ENCODE measurements around the gene NELL1.

The NELL1 gene

DNA sequence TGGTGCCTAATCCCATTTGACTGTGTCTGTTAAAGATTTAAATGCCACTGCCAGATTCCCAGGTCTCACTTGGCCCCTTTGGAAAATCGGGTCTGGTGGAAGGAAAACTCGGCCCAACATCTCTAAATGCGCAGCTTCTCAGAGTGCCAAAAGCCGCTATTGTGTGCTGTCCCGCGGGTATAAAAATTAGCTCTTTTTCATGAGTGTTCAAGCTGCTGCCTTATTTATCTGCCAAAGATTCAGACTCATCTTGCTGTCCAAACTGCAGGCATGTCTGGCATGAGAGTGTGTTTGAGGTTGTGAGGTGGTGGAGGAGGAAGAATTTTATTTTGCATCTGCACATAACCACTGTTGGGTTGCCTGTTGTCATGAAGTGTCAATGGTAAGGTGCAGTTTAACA is 91.4 kb downstream of the NELL1 start:
- H3K9me2 ChIP-seq (replicated peaks; ENCODE audit: control insufficient read depth, low read length), result no peaks in the 10 kb centered on the region
- no peaks in the 10 kb centered on the region for H3K27me3 ChIP-seq (ENCODE audit: control insufficient read depth, low read length)
- H3K36me3 ChIP-seq (ENCODE audit: control insufficient read depth, low read length), result no peaks in the 10 kb centered on the region
- no peaks in the 10 kb centered on the region for H3K9me3 ChIP-seq (ENCODE audit: control insufficient read depth, insufficient read depth, low read length)
- H3K4me1 ChIP-seq (ENCODE audit: control insufficient read depth, low read length), result no peaks in the 10 kb centered on the region
- H3K27ac ChIP-seq (ENCODE audit: low read depth, low read length), result no peak overlapping the region
- no peaks in the 10 kb centered on the region for H3F3A ChIP-seq (ENCODE audit: control insufficient read depth, insufficient read depth)
- H3K4me3 ChIP-seq (ENCODE audit: low read length), result no peak overlapping the region
- TF ChIP-seq CTCF (IDR thresholded peaks at IDR 0.05; ENCODE audit: low read depth, low read length, poor library complexity, severe bottlenecking) (no peak), EZH2phosphoT487 (IDR thresholded peaks at IDR 0.05; ENCODE audit: borderline replicate concordance, low read length) (no peak)
- H3K79me2 ChIP-seq (ENCODE audit: control insufficient read depth, low read length), result no peaks in the 10 kb centered on the region
- no peak overlapping the region for H3K4me2 ChIP-seq (ENCODE audit: low read length)
- no peaks in the 10 kb centered on the region for H4K20me1 ChIP-seq (ENCODE audit: control insufficient read depth, insufficient read depth, low read depth, low read length)

DNA sequence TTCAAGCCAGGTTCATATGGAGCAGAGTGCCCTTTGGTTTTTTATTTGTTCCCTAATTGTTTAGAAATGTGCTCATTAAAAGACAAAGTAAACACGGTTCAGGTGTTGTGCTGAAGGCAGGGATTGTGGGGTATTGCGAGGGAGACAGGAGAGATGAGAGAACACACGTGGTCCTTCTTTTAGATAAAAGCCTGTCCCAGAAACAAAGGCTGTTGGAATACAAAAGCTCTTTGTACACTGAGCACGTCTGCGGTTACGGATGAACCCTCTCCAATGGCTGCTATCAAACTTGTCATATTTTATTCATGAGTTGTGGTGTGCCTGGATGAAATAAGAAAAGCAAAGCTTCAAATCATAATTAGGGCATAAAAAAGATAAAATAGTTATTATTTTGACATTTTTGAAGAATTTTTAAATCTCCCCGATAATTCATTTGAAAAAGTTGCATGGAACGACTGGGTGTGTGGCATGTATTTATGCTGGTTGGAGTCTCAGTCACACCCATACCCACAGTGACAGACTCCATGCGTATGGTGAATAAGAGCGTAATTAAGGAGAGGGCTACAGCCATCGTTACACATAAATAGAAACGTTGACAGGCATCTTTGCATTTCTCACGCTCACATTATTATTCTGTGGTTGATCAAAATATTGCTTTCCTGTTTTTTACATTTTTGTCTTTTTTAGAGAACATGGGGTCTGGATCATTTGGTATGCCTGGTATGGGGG is 92.9 kb downstream of the NELL1 start:
- H3K4me2 ChIP-seq (ENCODE audit: low read length), result no peak overlapping the region
- TF ChIP-seq CTCF (IDR thresholded peaks at IDR 0.05; ENCODE audit: low read depth, low read length, poor library complexity, severe bottlenecking), result no peak
- TF ChIP-seq EZH2phosphoT487 (IDR thresholded peaks at IDR 0.05; ENCODE audit: borderline replicate concordance, low read length), result no peak
- H3K9me3 ChIP-seq (ENCODE audit: control insufficient read depth, insufficient read depth, low read length), result no peaks in the 10 kb centered on the region
- H3K4me3 ChIP-seq (ENCODE audit: low read length), result no peak overlapping the region
- no peaks in the 10 kb centered on the region for H3K27me3 ChIP-seq (ENCODE audit: control insufficient read depth, low read length)
- no peaks in the 10 kb centered on the region for H3K4me1 ChIP-seq (ENCODE audit: control insufficient read depth, low read length)
- H4K20me1 ChIP-seq (ENCODE audit: control insufficient read depth, insufficient read depth, low read depth, low read length), result no peaks in the 10 kb centered on the region
- H3K27ac ChIP-seq (ENCODE audit: low read depth, low read length), result no peak overlapping the region
- no peaks in the 10 kb centered on the region for H3K79me2 ChIP-seq (ENCODE audit: control insufficient read depth, low read length)
- no peaks in the 10 kb centered on the region for H3F3A ChIP-seq (ENCODE audit: control insufficient read depth, insufficient read depth)
- no peaks in the 10 kb centered on the region for H3K36me3 ChIP-seq (ENCODE audit: control insufficient read depth, low read length)
- no peaks in the 10 kb centered on the region for H3K9me2 ChIP-seq (replicated peaks; ENCODE audit: control insufficient read depth, low read length)

- no peaks in the 10 kb centered on the region for H3K36me3 ChIP-seq (ENCODE audit: control insufficient read depth, low read length)
Measured at GRCh38 chr11:20762980-20763379, 93.6 kb downstream of the NELL1 start.

More at GRCh38 chr11:20762980-20763379, 93.6 kb downstream of the NELL1 start:
- Histone ChIP-seq H3K4me1 (ENCODE audit: control insufficient read depth, low read length) (no peaks in the 10 kb centered on the region), H3F3A (ENCODE audit: control insufficient read depth, insufficient read depth) (no peaks in the 10 kb centered on the region), H3K27me3 (ENCODE audit: control insufficient read depth, low read length) (no peaks in the 10 kb centered on the region), H3K9me2 (replicated peaks; ENCODE audit: control insufficient read depth, low read length) (no peaks in the 10 kb centered on the region), H3K27ac (ENCODE audit: low read depth, low read length) (no peak overlapping the region), H3K4me3 (ENCODE audit: low read length) (no peak overlapping the region), H3K79me2 (ENCODE audit: control insufficient read depth, low read length) (no peaks in the 10 kb centered on the region), H3K4me2 (ENCODE audit: low read length) (no peak overlapping the region), H4K20me1 (ENCODE audit: control insufficient read depth, insufficient read depth, low read depth, low read length) (no peaks in the 10 kb centered on the region), H3K9me3 (ENCODE audit: control insufficient read depth, insufficient read depth, low read length) (no peaks in the 10 kb centered on the region)
- TF ChIP-seq EZH2phosphoT487 (IDR thresholded peaks at IDR 0.05; ENCODE audit: borderline replicate concordance, low read length) (no peak), CTCF (IDR thresholded peaks at IDR 0.05; ENCODE audit: low read depth, low read length, poor library complexity, severe bottlenecking) (no peak)
